ENCODE data around the gene CECR2. TPM values are rescaled to one million over a fixed set of nuclear protein-coding genes. Genes with fewer than 3 reads are reported as not detected.

CECR2 gene
- total RNA-seq, 1 donor from 2014 or later, result 1.4 TPM

- no peaks in the 10 kb centered on the region for H3K36me3 ChIP-seq
- H3K27me3 ChIP-seq, result no peaks in the 10 kb centered on the region
- no peaks in the 10 kb centered on the region for H3K4me1 ChIP-seq
- TF ChIP-seq CTCF (IDR thresholded peaks at IDR 0.05), result no peak
- intact Hi-C loops (cut with DNase I), result no loop called here
- no peak overlapping the region for H3K4me3 ChIP-seq
- DNase-seq (ENCODE audit: low spot score in 2 of 2), result no peak
- H3K27ac ChIP-seq, result no peak overlapping the region
- H3K9me3 ChIP-seq, result no peaks in the 10 kb centered on the region
Measured at GRCh38 chr22:17352798-17353197, 16.5 kb upstream of the CECR2 start.

- H3K9me3 ChIP-seq, result no peaks in the 10 kb centered on the region
- DNase-seq (ENCODE audit: low spot score in 2 of 2), result no peak
- no peak overlapping the region for H3K4me3 ChIP-seq
- H3K4me1 ChIP-seq, result no peaks in the 10 kb centered on the region
- intact Hi-C loops (cut with DNase I), result no loop called here
- no peaks in the 10 kb centered on the region for H3K36me3 ChIP-seq
- TF ChIP-seq CTCF (IDR thresholded peaks at IDR 0.05), result no peak
- no peak overlapping the region for H3K27ac ChIP-seq
- no peaks in the 10 kb centered on the region for H3K27me3 ChIP-seq
Measured at GRCh38 chr22:17357688-17358087, 11.6 kb upstream of the CECR2 start.

GRCh38 chr22:17358415-17358814 lies 10.8 kb upstream of the CECR2 start:
- Histone ChIP-seq H3K36me3 (no peaks in the 10 kb centered on the region), H3K27me3 (no peaks in the 10 kb centered on the region), H3K4me1 (no peaks in the 10 kb centered on the region), H3K27ac (no peak overlapping the region), H3K9me3 (no peaks in the 10 kb centered on the region), H3K4me3 (no peak overlapping the region)
- no peak for TF ChIP-seq CTCF (IDR thresholded peaks at IDR 0.05)
- no peak for DNase-seq (ENCODE audit: low spot score in 2 of 2)
- intact Hi-C loops (cut with DNase I), result no loop called here

- intact Hi-C loops (cut with DNase I), result no loop called here
- no peak for DNase-seq (ENCODE audit: low spot score in 2 of 2)
- no peaks in the 10 kb centered on the region for H3K36me3 ChIP-seq
- no peaks in the 10 kb centered on the region for H3K4me1 ChIP-seq
- no peaks in the 10 kb centered on the region for H3K9me3 ChIP-seq
- no peak overlapping the region for H3K27ac ChIP-seq
- no peak for TF ChIP-seq CTCF (IDR thresholded peaks at IDR 0.05)
- H3K27me3 ChIP-seq, result no peaks in the 10 kb centered on the region
- H3K4me3 ChIP-seq, result no peak overlapping the region
Measured at GRCh38 chr22:17359501-17359900, 9.8 kb upstream of the CECR2 start.

- no peak for TF ChIP-seq CTCF (IDR thresholded peaks at IDR 0.05)
- Histone ChIP-seq H3K27me3 (peaks cover 12% of the 10 kb centered on the region), H3K4me3 (no peak overlapping the region), H3K27ac (no peak overlapping the region), H3K36me3 (no peaks in the 10 kb centered on the region), H3K4me1 (peaks cover 3 to 12% of the 10 kb centered on the region in 2 donors), H3K9me3 (no peaks in the 10 kb centered on the region)
- intact Hi-C loops (cut with DNase I), result no loop called here
- no peak for DNase-seq (ENCODE audit: low spot score in 2 of 2)
Measured at GRCh38 chr22:17366329-17366728, 2.9 kb upstream of the CECR2 start.

GRCh38 chr22:17366830-17367229 lies 2.4 kb upstream of the CECR2 start:
- intact Hi-C loops (cut with DNase I), result no loop called here
- TF ChIP-seq CTCF (IDR thresholded peaks at IDR 0.05), result no peak

More at GRCh38 chr22:17366830-17367229, 2.4 kb upstream of the CECR2 start:
- Histone ChIP-seq H3K27me3 (peaks cover 12% of the 10 kb centered on the region), H3K4me1 (peaks cover 3 to 12% of the 10 kb centered on the region in 2 donors), H3K9me3 (no peaks in the 10 kb centered on the region), H3K27ac (no peak overlapping the region), H3K36me3 (no peaks in the 10 kb centered on the region), H3K4me3 (no peak overlapping the region)
- DNase-seq (ENCODE audit: low spot score in 2 of 2), result no peak

All from ascending aorta (tissue), 2 donors.